Stimulated activated CD8-positive, alpha-beta memory T cell treated with anti-CD3 and anti-CD28 coated beads, Interleukin-2, amount 100 ng/mL, for 48 hours (primary cell): ENCODE data around the gene MED23.

Experiments used
- DNase-seq, 2 donors: peaks; one replicate each; pipeline ENCODE4 v3.0.0-alpha.2; 2020; ENCODE audit warnings: low read depth in 2 of 2

MED23 gene

DNA sequence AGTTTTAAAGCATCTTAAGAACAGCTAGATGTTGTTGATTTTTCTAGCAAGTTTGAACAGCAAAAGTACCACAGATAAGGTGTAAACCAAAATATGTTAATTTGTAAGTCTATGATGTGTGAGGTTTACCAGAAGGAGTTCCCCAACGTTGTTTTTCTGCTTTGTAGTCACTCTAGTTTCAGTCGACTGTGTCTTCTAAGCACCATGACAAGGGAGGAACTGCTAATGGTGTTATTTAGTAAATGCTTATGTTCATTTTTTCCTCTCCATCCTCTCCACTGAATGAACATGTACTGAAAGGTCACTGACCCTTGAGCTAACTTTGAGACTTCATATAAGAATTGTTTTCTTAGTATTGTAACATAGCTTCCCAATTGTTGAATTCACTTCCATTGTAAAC lies 12.1 kb upstream of the MED23 start:
- DNase-seq = no peak

GRCh38 chr6:131638013-131638412 lies 10.0 kb upstream of the MED23 start:
- no peak for DNase-seq

DNA sequence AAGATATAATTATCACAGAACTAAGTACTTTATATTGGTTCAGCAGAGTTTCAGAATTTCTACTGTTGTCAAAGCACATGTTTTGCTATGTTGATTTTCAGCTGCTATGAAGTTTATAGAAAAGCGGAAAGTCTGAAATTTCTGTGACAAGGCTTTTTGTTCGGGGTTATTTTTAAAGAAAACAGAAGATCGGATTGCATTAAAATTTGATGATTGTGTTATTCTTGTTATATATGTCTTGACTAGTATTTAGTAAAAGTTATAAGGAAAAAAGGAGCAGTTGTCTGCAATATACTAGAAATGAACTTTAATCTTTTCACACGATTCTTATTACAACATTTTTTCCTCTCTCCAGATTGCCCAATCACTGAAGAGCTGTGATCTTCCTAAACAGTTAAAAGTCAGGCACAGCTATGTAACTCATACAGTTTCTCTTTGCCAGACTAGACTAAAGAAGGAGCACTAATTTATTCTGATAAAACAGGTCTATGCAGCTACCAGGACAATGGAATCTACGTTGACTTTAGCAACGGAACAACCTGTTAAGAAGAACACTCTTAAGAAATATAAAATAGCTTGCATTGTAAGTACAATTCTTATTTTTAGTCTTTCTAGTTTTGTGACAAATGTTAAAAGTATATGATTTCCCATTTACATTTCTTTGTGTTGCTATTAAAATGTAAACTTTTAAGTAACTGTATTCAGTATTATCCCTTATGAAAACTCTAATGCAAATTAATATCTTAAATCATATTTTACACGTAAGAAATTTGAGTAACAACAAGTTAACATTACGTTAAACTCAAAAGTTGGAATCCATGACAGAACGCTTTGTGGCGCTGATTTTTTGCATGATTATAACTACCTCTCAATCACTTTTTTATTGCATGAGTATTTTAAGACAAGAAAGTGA lies 9.1 kb upstream of the MED23 start, which contains the start of gene ENPP3:
ENPP3 (plus strand) TSS at position 423 of the 913 bp plus-strand sequence; CDS start at position 506, 83 bp downstream.
- DNase-seq = no peak

GRCh38 chr6:131635384-131636340 lies 7.6 kb upstream of the MED23 start:
- DNase-seq = no peak

- DNase-seq = no peak
Measured at GRCh38 chr6:131631625-131632289, 3.7 kb upstream of the MED23 start.

DNA sequence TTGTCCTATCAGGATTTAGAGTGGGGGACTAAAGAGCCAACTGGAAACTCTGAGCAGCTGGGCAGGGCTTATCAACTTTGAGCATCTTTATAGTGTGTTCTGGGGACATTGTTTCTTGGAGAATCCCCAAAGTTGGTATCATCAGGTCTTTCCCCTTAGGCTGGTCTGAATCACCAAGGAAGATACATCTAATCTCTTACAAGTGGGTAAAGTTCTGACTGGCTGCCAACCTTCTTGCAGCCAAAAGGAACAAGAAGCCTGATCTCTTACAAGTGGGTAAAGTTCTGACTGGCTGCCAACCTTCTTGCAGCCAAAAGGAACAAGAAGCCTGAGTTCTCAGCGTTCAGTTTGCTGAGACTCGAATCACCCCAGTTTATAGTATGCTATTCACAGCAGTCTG lies 1.6 kb upstream of the MED23 start:
- no peak for DNase-seq

DNA sequence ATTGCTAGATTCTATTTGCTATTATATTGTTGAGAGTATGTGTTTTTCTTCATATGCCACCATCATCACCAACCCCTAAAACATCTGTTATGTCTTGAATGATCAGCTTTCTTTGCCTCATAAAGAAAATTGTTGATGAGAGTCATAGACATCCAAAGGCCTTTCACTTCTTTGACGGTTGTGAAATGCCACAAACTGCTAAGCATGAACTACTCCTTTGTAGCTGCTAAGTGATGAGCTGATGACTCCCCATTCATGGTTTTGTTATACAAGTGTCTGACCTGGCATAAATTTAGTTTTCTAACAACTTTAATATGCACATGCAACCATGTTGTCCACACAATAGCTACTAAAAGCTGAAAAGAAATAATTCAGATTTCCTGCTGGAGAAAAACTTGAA lies 684 bp upstream of the MED23 start:
- DNase-seq = no peak

DNA sequence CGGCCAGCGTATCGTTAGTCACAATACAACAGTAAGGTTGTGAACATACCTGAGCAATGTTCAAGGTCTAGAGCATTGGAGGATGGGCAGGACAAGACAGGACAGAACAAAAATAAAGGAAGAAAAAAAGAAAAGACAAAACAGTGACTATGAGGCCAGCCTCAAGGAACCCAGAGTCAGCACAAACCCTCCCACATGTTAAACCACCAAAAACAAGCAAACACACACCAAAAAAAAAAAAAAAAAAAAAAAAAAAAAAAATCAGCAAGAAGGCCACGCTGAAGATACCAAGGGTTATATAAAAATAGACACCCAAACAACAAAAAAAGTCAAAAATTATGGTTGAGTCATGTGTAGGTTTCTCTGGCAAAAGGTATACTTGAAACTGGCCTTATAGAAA lies 12.8 kb downstream of the MED23 start:
- DNase-seq = no peak

DNA sequence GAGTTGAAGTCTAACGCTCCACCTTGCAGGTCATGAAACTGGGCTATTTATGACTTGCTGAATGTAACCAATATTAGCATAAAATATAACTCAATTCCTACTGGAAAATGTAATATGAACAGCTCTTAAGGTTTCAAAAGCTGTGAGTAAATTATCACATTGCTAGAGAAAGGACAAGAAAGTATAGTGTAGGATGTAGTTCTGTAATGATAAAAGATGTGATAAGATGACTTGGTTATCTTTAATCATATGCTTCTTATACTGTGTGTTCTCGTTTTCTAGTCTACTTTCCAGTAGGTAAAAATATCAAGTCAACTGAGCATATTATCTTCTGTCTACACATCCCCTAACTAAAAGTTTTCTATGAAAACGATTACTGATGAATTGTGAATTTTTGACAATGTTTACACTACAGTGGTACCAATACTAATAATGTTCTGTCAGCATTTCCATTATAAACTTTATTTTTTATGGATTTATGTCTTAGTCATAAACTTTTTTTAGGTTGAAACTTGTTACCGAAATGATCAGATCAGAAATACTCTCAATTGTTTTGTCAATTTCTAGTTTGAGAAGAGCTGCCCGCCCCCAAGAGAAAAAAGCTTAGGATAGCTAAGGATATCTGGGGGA lies 14.6 kb downstream of the MED23 start:
- no peak for DNase-seq

GRCh38 chr6:131602781-131603312 lies 25.2 kb downstream of the MED23 start:
- DNase-seq = no peak

- DNase-seq = no peak
Measured at GRCh38 chr6:131600716-131601115, 27.3 kb downstream of the MED23 start.

DNA sequence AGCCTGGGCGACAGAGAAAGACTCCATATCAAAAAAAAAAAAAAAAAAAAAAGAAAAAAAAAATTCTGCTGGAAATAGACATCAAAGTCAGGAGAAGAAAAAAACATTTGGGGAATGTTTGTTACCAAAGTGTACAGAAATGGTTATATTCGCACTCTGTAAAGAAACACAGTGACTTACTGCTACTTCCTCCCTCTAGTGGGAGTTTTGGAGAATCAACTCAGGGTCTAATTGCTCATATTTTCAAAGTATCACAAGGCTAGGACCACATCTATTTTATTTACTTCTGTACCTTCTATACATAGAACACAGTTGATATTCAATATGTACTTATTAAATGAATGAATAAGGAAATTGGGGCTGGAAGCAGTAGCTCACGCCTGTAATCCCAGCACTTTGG lies 30.6 kb downstream of the MED23 start:
- DNase-seq = no peak

DNA sequence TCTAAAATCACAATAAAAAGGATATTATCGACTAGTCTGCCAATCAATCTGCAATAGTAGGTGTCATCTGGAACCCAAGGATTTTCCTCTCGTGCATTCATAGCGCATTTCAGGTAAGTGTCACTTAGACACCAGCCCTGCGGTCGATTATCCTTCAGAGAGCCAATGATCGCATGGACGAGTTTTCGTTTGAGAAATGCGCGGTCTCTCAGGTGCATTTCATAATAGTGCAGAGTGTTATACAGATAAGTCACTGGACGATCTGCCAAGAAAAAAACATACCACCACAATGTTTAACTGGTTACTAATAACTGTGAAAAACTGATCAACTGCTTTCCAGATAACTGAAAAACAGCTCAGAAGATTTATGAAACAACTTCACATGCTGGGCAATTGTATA lies 34.0 kb downstream of the MED23 start:
- no peak for DNase-seq

- DNase-seq = no peak
Measured at GRCh38 chr6:131592935-131593334, 35.1 kb downstream of the MED23 start.

DNA sequence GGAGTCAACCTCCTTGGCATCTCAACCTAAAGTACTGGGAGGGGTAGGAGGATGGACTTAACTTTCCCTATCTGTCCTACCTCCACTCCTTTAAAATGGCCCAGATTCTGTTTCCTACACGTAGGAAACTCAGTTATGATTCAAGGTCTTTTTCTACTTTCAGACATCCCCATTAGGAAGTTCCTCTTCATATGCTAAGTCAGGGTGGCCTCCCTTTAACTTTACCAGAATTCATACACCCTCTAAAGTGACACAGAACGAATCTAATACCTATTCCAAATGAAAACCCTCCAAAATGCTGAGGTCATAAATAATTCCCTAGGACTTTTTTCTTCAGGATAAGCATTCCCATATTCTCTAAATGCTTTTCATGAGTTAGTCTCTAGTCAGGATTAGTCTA lies 39.4 kb downstream of the MED23 start:
- DNase-seq = no peak

DNA sequence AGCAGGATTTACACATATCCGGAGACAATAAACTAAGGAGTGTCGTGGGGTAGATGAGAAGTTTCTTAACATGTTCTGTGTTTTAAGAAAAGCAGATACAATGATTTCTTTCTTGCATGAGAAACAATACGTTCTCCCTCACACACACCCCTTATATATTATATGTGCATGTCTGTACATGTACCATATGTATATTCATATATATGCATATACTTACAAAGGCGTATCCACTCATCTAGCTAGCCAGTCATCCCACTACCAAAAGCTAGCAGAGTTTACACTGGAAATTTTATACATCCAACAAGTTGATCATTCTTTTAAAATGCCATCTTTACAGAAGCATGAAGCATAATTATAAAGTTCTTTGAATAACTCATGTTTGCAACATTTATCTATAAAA lies 40.1 kb downstream of the MED23 start:
- DNase-seq = no peak

- DNase-seq = no peak
Measured at GRCh38 chr6:131586543-131586942, 41.5 kb downstream of the MED23 start.

GRCh38 chr6:131581523-131581922 lies 46.5 kb downstream of the MED23 start:
- no peak for DNase-seq

DNA sequence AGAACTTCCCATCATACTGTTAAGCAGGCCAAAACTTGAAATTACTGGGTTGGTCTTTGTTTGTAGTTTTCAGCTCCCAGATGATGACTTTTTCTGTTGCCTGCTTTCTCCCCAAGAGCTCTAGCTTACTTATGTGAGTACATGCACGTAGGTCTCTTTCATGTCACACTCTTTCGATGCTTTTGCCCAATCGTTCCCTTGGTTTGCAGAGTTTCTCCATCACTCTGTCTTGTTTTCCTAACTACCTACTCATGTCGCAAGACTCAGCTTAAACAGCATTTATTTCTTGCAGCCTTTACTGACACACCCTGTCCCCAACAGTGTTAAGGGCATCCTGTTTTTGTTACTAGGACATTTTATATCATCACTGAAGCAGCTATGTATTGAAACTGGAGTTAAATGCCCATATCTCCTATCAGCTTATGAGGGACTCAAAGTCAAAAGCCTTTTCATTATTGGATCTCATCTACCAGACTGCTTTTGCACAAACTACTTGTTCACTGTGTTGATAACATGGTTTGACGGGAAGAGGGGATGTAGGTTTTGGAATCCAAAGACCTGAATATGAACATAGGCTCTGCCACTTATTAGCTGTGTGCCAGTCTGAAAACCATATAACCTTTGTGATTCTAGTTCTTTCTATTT lies 52.1 kb downstream of the MED23 start:
- no peak for DNase-seq

- DNase-seq = no peak
Measured at GRCh38 chr6:131574686-131575085, 53.4 kb downstream of the MED23 start.

DNA sequence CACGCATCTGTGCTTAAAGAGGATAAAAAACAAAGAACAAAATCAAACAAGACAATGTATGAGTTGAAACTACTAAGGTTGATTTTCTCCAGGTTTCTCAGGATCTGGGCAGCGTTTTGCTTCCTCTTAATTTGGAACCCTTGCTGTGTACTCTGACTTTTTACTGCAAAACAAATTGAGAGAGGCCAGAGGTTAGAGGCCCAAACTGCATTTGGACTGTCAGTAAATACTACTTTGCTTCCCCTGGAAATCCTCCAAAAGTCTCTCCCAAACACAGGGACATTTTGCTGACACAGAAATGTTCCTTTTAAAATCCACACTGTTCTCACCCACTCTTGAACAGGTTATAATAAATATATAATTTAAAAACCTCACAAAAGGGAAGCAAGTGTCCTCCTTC lies 53.9 kb downstream of the MED23 start:
- DNase-seq = no peak
